ENCODE results near the gene SOD3.

The SOD3 gene, protein sequence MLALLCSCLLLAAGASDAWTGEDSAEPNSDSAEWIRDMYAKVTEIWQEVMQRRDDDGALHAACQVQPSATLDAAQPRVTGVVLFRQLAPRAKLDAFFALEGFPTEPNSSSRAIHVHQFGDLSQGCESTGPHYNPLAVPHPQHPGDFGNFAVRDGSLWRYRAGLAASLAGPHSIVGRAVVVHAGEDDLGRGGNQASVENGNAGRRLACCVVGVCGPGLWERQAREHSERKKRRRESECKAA

GRCh38 chr4:24794916-24795665, at the start of gene SOD3:
SOD3 (plus strand) TSS chr4:24795573; CDS start chr4:24799522, 3,949 bp downstream.
- DNase-seq = peak; percentile 43

DNA sequence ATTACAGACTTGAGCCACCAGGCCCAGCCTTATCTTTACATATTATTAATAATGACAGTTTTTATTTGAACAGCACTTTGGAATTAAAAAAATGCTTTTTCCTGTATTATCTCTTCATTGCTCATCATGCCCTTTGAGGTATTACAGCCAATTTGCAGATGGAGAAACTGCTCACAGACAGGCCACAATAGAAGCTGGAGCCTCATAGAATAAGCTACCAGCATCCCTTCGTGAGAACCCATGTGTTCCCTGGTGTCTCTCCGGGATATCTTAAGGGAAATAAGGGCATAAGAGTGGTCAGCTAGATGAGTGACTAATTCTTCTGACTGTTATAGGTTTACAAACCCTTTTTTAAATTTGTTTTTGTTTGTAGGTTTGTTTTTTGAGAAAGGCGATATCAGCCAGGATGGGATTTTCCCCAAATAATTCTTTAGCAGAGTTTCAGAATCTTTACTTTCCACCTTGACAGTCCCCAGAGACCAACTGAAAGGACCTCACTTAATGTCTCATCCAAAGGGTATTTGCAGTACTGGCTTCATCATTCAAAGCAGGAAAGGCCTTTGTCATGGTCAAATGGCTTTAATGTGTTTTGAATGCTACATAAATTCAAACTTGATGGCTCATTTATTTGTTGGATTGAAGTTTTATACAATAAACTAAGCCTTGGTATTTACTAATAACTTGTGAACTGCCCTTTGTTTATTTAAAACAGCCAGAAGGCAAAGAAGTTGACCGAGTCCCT, 48.0 kb upstream of the SOD3 start:
- DNase-seq = no peak

DNA sequence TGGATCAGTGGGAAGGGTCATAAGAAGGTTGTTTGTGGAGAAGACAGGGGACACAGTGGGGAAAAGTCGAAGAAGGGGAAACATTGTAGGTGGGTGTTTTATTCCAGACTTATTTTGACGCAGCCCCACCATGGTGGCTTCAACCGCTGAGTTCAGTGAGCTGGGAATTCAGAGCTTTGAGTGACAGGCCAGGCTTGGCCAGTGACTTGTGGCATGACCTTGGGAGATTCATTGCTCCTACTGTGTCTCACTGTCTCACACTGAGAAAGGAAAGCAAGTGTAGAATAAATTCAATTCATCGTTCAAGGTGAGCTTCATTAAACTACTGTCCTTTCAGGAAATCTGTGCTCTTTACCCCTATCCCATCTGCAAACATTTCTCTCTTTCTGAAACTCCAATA, 47.4 kb upstream of the SOD3 start:
- no peak for DNase-seq

GRCh38 chr4:24748758-24749350, 46.5 kb upstream of the SOD3 start:
- DNase-seq = no peak

- no peak for DNase-seq
Observed at GRCh38 chr4:24750106-24750505, 45.3 kb upstream of the SOD3 start.

GRCh38 chr4:24751926-24752539, 43.3 kb upstream of the SOD3 start:
- no peak for DNase-seq

DNA sequence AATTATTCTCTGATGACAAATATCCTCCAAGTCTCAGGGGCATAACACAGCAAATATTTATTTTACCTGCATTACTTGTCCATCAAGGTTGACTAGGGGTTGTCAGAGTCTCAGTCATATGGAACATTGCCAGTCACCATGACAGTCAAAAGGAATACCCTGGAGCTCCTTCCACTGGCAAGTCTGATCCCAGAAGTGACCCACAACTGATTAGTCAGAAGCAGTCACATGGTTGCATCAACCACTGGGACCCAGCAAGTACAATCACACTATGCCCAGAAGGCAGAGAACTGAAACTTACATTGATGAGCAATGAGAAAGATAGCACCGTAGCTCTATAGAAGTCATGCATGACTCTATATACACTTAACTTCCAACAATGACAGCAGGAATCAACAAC, 41.9 kb upstream of the SOD3 start:
- no peak for DNase-seq

DNA sequence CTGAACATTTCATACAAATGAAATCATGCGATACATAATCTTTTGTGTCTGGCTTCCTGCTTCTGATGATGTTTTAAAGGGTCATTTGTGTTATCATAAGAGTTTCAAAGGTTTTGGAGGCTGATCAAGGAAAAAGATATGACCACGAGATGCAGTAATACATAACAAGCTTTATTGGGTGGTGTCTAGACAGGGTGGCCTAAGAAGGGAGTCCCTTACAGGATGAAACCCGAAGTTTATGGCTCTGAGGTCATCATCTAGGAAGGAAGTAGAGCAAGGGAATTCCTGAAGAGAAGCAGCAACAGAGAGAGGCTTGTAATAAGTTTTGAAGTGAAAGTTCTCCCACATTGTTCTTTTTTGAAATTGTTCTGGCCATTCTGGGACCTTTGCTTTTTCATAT, 40.8 kb upstream of the SOD3 start:
- DNase-seq = no peak

GRCh38 chr4:24763631-24764297, 31.6 kb upstream of the SOD3 start:
- no peak for DNase-seq

GRCh38 chr4:24764345-24764744, 31.0 kb upstream of the SOD3 start:
- DNase-seq = no peak

DNA sequence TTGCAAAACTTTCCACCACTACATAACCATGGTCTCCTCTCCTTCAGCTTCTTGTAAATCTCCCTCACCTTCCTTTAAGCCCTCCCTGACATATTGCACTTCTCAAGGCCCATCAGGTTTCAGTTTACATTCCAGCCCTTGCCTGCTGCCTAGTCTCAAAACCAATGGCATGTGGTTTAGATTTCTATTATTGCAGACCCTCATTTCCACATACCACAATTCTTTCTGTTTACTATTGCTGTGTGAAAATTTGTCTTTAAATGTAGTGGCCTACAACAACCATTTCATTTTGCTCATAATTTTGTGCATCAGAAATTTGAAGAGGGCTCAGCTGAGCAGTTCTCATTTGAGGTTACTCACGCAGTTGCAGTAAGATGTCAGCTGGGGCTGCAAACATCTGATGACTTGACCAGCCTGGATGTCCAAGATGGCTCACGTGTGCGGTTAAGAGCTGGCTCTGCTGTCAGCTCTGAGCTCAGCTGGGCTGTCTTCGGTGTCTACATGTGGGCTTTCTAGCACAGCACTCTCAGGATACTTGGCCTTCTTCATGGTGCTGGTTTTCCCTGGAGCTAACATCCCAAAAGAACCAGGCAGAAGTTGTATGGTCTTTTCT, 29.9 kb upstream of the SOD3 start:
- no peak for DNase-seq

- DNase-seq = no peak
Observed at GRCh38 chr4:24768006-24768405, 27.4 kb upstream of the SOD3 start.

DNA sequence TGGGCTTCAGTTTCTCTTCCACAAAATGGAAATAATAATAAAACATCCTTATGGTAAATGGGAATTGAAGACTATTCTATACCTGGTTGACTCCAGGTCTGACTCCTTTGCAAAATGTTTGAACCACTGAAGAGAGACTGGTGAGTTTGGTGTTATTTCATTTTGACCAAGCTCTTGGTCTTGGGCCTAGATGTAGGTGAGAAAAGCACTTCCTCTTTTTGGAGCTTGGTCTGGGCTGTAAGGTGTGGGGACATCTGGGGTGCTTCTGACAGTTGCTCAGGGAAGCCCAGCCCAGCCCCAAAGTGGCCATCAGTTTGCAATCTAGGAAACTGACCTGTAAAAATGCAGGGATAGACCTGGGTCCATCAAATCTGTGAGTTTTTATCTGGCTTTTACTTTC, 26.8 kb upstream of the SOD3 start:
- no peak for DNase-seq

DNA sequence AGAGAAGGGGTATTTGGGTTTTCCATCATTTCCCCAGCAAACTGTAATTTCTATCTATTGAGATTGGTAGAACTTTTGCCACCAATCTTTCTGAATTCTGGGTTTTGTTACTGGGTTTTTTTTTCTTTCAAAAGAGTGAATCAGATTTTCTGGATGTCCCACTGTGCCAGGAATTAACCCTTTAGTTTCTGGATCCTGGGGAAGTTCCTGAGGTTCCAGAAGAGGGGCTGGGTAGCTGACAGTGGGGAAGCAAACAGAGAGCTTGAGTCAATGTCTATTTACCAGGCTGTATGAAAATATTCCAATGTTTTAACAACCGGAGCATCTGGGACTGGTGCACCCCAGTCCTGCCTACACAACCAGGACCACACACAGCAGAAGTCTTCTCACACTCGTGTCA, 25.8 kb upstream of the SOD3 start:
- DNase-seq = no peak

GRCh38 chr4:24770032-24770584, 25.3 kb upstream of the SOD3 start:
- no peak for DNase-seq

DNA sequence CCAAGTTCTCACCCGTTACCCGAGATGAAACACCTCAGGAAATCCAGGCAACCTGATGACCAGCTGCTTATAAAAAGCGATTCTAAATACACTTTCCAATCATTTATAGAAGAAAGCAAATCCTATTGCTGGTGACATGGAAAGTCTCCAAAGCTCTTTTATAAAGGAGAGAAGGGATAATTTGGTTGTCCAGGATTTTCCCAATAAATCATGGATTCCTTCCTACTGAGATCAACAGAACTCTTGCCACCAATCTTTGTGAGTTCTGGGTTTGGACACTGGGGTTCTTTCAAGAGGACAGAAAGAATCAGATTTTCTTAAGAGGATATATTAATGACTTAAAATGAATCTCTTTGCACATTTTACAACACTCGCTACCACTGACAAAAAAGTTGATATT, 24.7 kb upstream of the SOD3 start:
- no peak for DNase-seq

DNA sequence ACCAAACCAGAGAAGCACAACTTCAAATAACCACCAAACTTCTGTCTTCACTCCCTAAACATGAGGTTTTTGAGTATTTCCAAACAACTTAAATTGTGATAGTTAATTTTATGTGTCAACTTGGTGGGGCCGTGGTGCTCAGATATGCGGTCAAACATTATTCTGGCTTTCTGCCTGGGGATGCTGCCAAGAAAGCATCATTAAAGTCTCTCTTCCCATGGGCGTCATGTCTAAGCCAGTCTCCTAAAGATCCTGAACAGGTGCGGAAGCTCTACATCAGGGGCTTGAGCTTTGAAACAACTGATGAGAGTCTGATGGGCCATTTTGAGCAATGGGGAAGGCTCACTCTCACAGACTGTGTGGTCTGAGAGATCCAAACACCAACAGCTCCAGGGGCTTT, 24.1 kb upstream of the SOD3 start:
- no peak for DNase-seq

DNA sequence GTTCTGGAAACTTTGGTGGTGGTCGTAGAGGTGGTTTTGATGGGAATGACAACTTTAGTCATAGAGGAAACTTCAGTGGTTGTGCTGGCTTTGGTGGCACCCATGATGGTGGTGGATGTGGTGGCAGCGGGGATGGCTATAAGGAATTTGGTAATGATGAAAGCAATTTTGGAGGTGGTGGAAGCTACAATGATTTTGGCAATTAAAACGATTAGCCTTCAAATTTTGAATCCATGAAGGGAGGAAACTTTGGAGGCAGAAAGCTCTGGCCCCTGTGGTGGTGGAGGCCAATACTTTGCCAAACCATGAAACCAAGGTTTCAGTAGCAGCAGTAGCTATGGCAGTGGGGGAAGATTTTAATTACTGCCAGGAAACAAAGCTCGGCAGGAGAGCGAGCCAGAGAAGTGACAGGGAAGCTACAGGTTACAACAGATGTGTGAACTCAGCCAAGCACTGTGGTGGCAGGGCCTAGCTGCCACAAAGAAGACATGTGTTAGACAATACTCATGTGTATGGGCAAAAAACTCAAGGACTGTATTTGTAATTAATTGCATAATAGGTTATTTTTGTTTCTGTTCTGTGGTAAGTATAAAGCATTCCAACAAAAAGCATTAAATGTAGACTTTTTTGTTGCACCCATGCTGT, 23.2 kb upstream of the SOD3 start:
- no peak for DNase-seq

DNA sequence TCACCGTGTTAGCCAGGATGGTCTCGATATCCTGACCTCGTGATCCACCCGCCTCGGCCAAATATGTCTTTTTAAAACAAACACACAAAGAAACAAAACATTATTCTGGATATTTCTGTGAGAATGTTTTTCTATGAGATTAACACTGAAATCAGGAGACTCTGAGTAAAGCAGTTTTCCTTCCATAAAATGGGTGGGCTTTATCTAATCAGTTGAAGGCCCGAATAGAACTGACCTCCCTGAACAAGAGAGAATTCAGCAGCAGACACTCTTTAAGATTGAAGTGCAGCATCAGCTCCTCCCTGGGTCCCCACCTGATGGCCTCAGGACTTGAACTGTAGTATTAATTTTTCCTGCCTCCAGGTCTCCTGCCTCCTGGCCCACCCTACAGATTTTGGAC, 22.4 kb upstream of the SOD3 start:
- no peak for DNase-seq

- no peak for DNase-seq
Observed at GRCh38 chr4:24774452-24774851, 20.9 kb upstream of the SOD3 start.

- DNase-seq = no peak
Observed at GRCh38 chr4:24775032-24775605, 20.3 kb upstream of the SOD3 start.

Data from midbrain (tissue), 1 donor.